ENCODE measurements around the gene AKNAD1.
"Not testable (repeated sequence)": the region's sequence is repeated elsewhere in the genome, so short reads cannot be mapped to it uniquely, and the experiment has no call there.

The AKNAD1 gene, protein sequence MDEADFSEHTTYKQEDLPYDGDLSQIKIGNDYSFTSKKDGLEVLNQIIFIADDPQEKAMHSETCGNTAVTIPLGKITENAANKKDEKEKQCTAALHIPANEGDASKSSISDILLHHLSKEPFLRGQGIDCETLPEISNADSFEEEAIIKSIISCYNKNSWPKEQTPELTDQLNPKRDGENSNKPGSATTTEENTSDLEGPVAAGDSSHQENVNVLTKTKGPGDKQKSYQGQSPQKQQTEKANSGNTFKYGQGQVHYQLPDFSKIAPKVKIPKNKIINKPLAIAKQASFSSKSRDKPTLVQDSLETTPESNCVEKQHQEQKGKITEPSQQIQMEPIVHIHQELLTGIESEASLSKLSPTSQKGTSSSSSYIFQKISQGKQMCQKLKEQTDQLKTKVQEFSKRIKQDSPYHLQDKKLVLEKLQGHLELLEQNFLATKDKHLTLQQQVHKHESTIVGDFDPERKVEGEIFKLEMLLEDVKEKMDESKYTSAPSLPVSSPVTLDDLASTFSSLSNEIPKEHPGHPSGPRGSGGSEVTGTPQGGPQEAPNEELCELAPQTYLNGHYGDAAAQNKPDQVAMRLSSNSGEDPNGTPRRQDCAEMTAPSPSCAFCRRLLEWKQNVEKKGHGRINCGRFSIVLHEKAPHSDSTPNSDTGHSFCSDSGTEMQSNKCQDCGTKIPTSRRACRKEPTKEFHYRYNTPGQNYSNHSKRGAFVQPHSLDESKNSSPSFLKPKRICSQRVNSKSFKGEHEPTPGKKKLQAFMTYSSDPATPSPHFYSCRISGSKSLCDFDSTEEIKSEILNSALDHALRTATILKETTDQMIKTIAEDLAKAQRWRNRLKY

GRCh38 chr1:108856994-108857393 lies at the start of gene AKNAD1:
Gene AKNAD1 (minus strand): TSS chr1:108857094. CDS start chr1:108852664, 4,430 bp downstream.
- no peak for DNase-seq (ENCODE audit: low read depth in 2 of 2)

DNA sequence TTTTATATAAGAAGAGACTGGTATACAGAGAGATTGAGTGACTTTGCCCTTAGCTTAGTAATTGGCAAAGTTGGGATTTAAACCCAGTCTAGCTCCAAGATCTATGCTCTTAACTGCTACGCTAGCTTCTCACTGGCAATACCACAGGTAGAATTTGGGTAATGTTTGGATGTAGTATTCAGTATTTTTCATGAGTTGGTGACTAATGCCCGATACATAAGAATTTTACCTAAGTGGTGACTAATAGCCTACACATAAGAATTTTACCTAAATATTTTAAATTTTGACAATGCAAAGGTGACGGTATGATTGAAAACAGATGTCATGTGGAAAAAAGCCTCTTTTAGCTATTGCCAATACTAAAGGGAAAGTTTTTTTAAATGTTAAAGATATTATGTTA lies 44.2 kb upstream of the AKNAD1 start:
- DNase-seq (ENCODE audit: low read depth in 2 of 2), result no peak

- DNase-seq (ENCODE audit: low read depth in 2 of 2), result no peak
Measured at GRCh38 chr1:108897865-108898720, 41.2 kb upstream of the AKNAD1 start.

DNA sequence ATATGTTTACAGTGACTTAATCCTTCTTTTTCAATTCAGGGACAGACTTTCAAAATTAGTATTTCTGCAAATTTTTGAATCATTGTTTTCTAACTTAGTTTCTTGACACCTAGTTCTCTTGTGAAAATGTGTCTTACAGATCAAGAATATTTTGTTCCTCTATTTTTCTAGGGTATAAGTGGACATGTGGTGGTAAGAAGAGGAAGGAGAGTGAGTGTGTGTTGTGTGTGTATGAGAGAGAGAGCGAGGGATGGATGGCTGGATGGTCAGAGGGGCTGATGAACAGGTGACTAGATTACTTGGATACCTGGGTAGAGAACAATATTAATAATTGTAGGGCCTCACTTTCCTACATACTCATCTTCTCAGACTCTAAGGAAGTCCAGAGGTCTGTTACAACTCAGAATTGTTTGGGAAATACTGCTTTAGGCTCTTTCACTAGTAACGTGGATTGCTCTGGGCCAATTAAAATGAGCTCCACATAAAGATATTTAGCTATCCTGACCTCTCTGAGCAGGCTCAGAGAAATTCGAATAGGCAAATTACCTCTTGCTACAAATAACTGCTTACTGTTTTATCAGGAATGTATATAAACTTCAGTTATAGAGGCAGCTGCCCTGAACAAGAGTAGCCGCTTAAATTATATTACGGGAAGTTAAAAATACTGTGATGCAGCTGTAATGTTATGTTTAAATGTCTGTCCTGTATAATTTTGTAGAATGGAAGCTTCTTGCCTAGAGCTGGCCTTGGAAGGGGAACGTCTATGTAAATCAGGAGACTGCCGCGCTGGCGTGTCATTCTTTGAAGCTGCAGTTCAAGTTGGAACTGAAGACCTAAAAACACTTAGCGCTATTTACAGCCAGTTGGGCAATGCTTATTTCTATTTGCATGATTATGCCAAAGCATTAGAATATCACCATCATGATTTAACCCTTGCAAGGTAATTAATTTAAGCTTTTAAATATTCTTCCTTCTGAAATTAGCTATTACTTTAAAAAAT lies 39.6 kb upstream of the AKNAD1 start:
- DNase-seq (ENCODE audit: low read depth in 2 of 2), result no peak

DNA sequence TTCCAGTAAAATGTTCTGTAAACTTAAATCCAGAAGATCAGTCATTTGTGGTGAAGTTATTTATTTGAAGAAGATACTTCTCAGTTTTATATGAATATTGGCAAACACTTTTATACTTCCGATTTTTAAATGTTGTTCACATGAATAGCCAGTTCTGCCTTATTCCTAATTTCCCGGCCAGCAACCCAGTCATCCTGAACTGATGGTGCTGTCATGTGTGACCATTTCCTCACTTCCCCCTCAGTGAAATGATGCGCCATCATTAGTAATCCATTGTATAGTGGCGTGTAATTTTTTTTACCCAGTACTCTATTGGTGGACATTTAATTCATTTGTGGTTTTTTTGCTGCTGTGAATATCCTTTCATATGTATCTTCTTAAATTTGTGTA lies 36.2 kb upstream of the AKNAD1 start:
- no peak for DNase-seq (ENCODE audit: low read depth in 2 of 2)

DNA sequence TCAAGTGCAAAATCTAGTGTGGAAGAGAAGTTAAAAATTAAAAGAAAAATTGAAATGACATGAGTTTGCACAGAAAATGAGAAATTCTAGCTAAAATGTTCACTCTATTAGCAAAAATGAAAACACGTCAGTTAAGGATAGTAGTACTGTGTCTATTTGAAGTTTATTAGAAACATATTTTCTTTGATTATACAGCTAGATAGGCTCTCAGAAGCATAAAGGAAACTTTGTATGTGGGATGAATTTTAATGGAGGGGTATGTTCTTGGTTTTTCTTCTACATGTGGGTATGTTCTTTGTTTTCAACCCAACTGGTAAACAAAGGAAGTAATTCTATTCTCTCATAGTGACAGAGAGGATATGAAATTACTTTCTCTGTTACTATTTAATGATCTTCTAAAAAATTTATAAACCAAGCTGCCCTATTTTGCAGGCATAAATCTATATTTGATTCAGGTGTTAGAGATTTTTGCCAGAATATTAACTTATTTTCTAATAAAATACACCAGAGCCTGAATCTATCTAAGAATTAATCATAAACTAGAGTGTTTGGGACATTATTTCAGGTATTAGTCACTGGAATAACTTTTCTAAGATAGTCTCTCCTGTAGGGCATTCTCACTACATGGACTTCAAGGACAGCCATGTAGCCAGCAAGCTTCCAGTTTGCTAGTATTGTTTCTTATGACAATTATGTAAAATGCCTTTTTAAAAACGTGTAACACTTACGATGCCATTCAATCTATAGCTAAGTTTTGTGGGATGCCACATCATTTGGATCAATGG lies 35.7 kb upstream of the AKNAD1 start:
- DNase-seq (ENCODE audit: low read depth in 2 of 2), result no peak

DNA sequence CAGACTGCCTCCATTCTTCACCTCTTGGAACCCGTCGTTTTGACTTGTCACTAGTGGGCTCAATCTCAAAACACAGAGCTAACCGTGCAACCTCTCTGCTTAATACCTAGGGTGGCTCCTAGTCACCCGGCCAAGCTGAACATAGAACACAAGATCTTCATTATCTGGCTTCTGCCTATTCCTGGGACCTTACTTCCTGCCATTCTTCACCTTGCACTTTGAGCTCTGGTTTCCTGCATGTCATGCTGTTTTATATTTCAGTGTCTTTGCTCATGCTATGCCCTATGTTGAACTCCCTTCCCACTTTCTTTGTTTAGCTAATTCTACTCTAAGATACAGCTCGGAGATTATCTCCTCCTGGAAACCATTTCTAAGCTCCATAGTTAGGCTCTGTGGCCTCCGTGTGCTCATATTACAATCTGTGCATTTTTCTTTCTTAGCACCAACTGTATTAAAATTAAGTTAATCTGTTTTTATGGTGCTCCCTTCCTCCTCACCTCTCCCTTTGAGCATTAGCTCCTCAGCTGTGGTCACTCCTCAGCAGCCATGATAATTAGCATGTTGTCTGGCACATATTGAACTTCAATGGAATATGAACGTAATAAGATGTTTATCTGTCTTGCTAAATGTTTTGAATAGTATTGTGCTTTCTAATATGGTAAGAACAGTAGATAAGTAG lies 33.0 kb upstream of the AKNAD1 start:
- DNase-seq (ENCODE audit: low read depth in 2 of 2), result no peak

GRCh38 chr1:108889006-108889645 lies 32.2 kb upstream of the AKNAD1 start:
- DNase-seq (ENCODE audit: low read depth in 2 of 2), result not testable (repeated sequence)

DNA sequence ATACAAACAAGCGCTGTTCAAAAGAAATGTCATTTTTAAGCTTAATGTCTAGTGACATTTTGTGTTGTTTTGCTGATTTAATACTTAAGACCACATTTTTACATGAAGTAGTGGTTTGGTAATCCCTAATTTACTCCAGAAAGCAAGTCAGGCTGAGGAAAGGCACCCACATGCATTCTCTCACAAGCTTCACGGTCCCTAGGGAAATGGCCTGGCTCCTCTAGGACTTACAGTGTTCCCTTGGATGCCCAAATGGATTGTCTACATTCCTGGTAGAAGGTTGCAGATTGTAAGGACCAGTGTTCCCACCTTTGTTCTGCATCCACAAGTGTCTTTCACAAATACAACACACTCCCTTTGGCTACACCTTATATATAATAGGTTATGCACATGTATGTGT lies 29.4 kb upstream of the AKNAD1 start:
- DNase-seq (ENCODE audit: low read depth in 2 of 2), result no peak

DNA sequence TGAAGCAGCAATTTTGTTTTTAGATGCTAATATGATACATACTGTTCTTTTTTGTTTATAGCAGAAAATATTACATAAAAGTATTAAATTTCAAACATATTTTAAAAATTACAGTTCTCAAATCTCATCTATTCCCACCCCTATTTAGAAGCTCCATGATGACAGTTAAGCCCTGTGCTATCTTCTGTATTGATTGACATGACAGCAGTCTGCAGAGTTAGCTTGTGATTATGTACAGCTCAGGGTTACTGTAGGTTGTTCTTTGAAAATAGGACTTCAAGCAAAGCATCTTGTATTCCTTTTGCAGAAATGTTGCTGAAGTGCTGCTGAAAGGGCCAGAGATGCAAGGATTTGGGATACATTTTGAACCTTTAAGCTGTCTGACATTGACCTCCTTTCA lies 28.1 kb upstream of the AKNAD1 start:
- no peak for DNase-seq (ENCODE audit: low read depth in 2 of 2)

GRCh38 chr1:108882837-108883236 lies 25.9 kb upstream of the AKNAD1 start:
- no peak for DNase-seq (ENCODE audit: low read depth in 2 of 2)

- DNase-seq (ENCODE audit: low read depth in 2 of 2), result no peak
Measured at GRCh38 chr1:108881369-108881768, 24.5 kb upstream of the AKNAD1 start.

GRCh38 chr1:108880850-108881249 lies 24.0 kb upstream of the AKNAD1 start:
- DNase-seq (ENCODE audit: low read depth in 2 of 2), result no peak

DNA sequence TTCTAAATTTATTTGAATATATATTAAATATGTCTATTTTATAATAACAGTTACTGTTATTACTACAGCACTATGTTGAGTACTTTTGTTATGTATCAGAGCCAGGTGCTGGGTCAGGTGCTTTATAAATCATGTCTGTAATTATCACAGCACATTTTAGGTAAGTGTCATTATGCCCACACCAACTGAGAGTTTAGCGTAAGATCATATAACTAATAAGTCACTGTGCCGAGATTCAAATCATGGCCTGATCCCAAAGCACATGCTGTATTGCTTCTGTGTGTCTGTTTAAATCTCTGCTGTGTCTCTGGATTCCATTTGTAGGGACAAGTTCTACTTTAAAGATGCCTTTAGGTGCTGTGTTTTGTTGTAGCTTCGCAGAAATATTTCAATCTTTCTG lies 21.8 kb upstream of the AKNAD1 start:
- DNase-seq (ENCODE audit: low read depth in 2 of 2), result no peak

DNA sequence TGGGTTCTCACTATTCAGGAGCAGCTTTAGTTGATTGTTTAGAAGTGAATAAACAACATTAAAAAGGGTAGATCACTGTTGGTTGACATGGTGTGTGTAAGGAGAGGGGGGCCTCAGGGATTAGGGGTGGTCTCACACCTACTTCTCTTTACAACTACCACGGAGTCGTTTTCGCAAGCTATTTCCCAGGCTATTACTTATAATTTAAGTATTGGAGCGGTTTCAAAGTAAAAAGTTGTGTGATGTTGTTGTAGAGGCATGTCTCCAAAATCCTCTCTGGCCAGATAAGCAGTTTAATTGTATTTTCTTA lies 21.2 kb upstream of the AKNAD1 start:
- no peak for DNase-seq (ENCODE audit: low read depth in 2 of 2)

- DNase-seq (ENCODE audit: low read depth in 2 of 2), result no peak
Measured at GRCh38 chr1:108877348-108878159, 20.7 kb upstream of the AKNAD1 start.

GRCh38 chr1:108871050-108871724 lies 14.3 kb upstream of the AKNAD1 start:
- DNase-seq (ENCODE audit: low read depth in 2 of 2), result no peak

Measured in stimulated activated CD4-positive, alpha-beta T cell treated with anti-CD3 and anti-CD28 coated beads, Interleukin-4, amount 100 ng/mL, for 48 hours (primary cell).